GM21825 (cell line): ENCODE results near the gene LRSAM1.

Experiments
- ATAC-seq: cut with Tn5 transposase; IDR thresholded peaks from one replicate; pipeline ENCODE4 v1.9.1; 2021; ENCODE audit warnings: mild to moderate bottlenecking, moderate library complexity; ENCODE audit not compliant: unreplicated experiment

LRSAM1 gene

DNA sequence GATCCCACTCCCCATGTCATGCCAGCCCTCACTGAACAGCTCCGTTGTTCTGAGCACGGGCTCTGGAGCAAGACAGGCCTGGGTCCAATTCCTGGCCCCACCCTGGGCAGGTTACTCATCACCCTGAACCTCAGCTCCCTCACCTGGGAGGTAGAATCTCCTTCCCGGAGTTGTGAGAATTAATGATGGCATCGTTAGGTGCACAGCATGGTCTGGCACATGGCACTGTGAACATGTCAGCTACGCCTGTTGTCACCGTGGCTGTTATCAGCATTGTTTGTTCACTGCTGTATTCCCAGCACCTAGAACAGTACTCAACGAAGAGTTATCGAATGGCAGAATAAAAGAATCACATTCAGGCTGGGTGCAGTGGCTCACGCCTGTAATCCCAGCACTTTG, 43.0 kb downstream of the LRSAM1 start:
- ATAC-seq = no peak

DNA sequence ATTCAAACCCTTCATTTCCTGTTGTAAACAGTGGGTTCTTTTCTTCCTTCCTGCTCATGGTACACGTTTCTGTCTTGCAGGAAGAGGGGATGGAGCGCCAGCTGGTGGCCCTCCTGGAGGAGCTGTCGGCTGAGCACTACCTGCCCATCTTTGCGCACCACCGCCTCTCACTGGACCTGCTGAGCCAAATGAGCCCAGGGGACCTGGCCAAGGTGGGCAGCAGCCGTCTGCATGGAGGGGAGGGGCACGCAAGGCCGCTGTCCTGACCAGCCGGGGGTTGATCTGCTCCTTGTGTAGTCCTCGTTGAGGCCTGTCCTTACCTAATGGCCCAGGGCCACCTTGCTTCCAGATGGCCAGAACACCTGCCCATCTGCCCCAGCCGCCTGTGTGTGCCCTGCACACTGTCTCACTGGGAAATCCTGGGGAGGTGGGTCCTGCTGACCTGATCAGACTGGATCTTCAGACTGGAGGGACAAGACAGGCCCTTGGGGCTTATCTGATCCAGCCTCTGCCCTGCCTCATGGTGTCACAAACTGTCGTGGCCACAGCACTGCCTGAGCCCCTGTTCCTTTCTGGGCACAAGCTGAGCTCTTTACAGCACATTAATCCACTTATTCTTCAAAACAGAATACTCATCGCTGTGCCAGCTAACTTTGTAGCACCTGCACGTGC, 44.7 kb downstream of the LRSAM1 start:
- no peak for ATAC-seq

DNA sequence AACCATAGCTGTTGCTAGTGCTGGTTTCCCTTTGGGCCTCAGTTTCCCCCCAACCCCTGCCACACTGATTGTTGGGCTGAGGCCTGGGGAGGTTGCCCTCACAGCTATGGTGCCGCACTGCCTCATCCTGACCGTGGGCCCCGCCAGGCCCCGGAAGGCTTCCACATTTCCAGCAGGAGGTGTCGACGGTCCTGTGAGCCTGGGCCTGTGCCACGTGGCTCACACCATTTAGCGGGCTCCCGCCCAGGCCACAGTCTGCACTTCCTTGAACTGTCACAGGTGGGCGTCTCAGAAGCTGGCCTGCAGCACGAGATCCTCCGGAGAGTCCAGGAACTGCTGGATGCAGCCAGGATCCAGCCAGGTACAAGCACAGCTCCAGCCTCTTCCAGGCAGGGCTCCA, 45.7 kb downstream of the LRSAM1 start:
- ATAC-seq = no peak

DNA sequence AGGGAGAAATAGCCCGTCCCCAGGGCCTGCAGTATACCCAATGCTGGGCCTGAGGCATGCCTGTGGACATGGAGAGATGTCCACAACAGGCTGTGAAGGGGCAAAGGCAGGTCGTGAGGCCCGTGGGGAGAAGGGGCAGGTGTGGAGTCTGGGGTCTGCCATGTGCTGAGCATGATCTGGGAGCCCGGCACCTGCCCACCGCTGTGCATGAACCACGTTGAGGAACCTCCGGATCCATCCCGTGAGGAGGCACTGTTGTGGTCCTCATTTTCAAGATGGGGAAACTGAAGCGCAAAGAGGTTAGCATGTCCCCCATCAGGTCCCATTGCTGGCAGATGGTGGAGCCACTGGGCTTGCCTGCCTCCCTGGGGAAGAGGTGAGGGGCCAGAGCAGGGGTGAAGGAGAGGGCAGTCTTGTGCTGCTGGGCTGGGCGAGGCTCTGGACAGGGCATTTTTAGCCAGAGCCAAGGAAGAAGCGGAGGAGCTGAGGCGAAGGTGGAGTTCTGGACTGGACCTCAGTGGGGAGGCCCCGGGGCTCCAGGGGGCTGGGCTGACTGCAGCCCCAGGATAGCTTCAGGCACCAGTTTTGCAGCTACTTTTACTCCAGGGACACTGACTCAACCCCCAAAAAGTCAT, 46.5 kb downstream of the LRSAM1 start:
- ATAC-seq = no peak

DNA sequence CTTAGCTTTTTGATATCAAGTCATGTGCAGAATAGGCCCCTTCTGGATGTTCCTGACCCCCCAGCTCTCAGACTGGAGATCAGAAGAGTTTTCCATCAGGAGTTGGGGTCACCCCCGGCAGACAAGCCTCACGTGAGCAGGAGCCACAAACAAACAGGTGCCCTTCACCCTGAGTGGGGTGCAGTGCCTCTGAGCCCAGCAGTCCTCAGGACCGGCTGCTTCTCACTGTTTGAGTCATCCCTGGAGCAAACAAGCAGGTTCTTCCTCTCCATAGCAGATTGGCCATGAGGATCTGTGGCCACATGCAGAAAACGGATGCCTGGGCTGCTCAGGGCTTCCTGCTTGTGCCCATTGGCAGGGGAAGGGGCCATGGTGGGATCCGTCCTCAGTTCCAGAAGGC, 47.0 kb downstream of the LRSAM1 start:
- no peak for ATAC-seq

DNA sequence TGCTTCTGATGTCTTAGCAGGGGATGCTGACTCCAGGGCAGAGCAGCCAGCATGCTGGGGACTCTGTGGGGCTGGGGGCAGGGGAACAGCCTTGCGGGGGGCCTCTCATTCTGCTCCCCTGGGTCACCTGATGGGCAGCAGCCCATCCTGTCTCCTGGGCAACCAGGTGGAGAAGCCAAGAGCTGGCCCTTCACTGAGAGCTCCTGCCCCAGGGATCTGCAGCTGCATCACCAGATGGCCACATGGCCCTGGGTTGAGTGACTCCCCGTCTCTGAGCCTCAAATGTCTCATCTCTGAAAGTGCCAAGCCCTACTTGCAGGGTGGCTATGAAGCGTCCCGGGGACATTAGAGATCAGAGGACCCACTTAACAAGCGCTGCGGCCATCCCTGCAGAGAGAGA, 49.1 kb downstream of the LRSAM1 start:
- no peak for ATAC-seq

DNA sequence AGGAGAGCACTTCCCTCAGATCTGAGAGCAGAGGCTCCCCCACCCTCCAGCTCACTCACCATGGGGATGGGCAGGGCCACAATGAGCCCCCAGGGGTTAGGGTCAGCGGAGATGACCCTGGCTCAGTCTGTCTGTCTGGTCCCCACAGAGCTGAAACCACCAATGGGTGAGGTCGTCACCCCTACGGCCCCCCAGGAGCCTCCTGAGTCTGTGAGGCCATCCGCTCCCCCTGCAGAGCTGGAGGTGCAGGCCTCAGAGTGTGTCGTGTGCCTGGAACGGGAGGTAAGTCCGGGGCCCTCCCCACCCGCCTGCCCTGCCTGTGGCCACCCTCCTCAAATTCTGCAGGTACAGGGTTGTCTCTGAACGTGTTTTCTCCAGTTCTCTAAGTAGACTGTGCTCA, 49.6 kb downstream of the LRSAM1 start:
- no peak for ATAC-seq

DNA sequence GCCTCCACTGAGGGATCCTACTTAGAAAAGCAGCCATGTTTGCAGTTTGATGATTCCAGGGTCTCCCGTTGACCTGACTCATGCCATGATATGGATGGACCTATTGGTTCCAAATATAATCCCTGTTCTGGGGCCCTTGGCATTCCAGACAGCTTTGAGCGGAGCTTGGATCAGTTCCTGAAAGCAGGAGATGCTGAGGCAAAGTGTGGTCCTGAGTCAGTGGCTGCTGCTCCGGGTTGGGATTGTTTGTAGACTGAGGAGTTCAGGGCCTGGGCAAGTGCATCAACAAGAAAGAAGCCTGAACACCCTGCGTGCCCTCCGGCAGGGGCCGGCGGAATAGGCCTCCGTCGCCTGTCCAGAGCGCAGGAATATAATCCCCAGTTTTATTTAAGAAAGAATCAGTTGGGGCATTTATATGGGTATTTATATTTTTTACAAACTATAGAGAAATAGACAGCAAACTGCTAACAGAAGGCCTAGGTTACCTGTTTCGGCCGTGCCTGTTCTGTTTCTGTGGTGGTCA, 50.6 kb downstream of the LRSAM1 start:
- no peak for ATAC-seq

DNA sequence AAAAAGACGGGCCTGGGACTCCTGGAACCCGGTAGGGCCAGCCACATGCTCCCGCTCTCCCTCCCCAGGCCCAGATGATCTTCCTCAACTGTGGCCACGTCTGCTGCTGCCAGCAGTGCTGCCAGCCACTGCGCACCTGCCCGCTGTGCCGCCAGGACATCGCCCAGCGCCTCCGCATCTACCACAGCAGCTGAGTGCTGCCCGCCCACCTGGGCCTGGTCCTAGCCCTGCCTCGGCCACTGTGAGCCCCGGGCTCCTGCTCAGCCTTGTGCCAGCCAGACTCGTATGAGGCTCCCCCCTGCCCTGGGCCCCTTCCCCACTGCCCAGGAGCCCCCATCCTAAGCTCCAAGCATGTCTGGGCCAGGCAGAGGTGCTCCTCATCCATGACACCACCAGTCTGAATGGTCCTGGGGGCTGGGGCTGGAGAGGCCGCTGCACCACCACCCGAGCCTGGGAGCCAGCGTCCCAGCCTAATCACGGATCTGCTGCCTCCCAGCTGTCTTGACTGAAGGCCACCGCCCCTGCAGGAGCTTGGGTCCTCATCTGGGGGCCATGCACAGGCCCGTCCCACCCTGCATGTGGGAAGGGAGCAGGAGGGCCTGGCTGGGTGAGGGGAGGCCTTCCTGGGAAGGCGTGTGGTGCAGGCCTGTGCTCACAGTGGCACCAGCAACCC, 51.5 kb downstream of the LRSAM1 start:
- ATAC-seq = no peak

DNA sequence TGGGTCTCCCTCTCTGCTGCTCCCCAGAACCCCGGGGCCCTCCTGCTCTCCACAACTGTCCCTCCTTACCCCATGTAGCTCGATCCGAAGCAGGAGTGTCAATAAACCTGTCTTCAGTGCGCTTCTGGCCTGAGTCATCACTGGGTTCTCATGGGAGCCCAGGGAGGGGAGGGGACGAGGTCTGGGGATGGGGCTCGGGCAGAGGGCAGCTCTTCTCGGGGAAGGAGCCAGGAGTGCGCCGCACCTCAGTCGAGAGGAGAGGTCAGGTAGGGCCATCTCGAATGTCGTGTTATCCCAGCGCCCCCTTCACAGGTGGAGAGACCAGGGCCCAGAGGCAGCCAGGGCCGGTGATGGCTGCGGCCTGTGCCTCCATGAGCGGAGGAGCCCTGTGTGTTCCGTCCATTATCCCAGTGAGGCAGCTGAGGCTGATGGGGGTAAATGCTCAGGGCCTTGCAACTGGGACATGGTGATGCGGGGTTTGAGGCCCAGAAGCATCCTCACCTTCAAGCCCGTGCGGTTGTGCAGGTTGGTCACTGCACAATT, 52.1 kb downstream of the LRSAM1 start:
- ATAC-seq = no peak

DNA sequence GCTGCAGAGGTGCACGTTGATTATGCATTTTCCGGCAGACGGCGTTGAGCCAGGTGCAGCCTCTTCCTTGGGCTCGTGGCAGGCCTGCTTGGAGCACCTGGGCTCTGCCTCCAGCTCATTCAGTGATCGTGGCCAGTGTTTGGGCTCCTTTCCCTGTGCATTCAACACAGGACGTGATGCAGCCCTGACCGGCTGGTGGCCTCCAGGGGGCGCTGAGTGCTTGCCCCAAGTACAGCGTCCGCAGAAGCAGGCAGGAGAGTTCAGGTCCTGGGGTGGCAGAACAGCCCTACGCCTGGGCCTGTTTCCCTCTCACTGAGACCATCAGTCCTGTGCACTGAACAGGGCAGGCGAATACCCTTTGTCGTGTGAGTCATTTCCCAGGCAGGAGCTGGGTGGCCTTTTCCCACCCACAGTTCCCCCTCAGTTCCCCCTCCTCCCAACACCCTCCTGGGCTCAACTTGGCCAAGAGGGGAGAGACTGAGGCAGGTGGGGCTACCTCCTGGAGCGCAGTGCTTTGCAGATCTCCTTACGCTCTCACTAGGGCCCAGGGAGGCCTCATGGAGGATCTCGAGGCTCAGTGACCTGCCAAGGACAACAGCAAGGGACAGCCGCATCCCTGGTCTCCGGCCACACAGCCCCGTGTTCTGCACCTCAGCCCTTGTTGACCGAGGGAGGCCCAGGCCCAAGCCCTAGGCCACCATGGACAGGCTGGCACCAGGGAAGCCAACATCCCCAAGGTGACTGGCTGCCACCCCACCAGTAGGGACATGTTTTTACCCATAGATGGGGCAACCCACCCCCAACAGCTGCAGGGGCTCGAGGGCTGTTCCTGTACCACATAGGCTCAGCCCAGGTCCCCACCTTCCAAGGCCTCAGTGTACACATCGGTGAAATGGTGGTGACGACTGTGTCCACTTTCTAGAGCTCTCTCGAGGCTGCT, 52.9 kb downstream of the LRSAM1 start:
- no peak for ATAC-seq

DNA sequence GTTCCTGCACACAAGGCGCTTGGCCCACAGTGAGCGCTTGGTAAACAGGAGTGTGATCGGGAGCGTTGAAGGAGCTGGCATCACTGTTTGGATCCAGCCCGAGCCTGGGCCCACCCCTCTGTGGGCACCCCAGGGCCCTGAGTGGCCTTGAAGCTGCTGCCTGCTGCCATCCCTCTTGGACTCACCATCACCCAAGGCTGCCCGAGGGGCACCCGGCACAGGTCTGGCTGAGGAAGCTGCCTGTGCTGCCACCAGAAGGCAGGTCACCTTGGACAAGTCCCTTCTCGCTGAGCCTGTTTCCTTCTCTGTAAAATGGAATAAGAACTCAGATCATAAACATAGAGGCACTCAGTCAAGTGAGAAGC, 53.6 kb downstream of the LRSAM1 start:
- no peak for ATAC-seq

DNA sequence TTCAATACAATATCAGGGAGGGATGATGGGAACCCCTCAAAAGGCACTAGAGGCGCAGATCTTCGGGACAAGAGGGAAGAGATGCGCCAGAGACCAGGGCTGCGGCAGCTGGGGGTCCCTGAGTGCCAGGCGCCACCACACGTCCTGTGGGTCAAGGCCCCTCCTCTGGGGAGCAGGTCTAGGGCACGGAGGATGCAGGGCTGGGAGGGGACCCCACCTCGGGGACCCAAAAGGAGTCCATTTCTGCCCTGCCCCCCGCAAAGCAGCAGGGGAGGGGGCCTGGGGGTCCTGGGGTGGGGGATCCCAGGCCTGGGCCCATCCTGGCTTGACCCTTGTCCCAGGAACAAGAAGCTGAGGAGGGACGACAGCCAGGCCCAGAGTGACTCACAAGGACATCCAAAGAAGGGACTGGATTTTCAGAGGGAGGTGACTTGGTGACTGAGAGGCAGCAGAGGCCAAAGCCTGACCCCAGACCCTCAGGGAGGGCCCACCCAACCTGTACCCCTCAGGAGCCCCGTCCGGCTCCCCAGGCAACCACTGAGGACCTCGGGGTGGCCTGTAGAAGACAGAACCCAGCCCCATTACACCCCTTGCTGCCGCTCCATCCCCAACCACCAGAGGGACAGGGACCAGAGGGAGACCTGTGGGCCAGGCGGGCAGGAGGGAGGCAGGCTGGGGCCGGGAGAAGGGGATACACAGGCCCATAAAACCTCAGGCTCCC, 54.2 kb downstream of the LRSAM1 start:
- no peak for ATAC-seq

DNA sequence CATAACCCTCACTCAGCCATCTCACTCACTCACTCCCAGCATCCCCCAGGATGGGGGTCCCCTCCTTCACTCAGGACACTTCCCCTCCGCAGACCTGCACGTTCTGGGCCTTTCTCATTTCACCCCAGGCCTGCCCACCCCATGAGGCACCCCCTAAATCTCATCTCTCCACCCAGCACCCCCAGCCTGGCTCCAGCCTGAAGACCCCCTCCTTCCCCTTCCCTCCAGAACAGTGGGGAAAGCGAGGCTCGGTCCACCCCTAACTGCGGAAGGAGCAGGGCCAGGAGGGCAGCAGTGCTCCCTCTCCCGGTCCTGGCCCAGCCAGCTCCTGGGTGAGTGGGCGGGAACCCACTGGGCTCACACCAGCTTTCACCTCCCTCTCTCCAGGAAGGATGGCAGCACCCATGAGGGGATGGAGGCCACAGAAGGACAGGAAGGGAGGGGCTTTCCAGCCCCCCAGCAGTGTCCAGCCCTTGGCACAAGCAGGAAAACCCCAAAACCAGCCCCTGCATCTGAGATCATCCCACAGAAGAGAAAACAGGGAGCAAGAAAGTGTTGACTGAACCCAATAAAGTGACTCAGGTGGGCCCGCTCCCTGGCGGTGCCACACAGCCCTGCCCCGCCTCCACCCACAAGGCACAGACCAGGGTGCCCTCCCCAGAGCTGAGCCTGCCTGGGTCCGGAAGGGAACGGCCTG, 55.0 kb downstream of the LRSAM1 start:
- ATAC-seq = no peak

DNA sequence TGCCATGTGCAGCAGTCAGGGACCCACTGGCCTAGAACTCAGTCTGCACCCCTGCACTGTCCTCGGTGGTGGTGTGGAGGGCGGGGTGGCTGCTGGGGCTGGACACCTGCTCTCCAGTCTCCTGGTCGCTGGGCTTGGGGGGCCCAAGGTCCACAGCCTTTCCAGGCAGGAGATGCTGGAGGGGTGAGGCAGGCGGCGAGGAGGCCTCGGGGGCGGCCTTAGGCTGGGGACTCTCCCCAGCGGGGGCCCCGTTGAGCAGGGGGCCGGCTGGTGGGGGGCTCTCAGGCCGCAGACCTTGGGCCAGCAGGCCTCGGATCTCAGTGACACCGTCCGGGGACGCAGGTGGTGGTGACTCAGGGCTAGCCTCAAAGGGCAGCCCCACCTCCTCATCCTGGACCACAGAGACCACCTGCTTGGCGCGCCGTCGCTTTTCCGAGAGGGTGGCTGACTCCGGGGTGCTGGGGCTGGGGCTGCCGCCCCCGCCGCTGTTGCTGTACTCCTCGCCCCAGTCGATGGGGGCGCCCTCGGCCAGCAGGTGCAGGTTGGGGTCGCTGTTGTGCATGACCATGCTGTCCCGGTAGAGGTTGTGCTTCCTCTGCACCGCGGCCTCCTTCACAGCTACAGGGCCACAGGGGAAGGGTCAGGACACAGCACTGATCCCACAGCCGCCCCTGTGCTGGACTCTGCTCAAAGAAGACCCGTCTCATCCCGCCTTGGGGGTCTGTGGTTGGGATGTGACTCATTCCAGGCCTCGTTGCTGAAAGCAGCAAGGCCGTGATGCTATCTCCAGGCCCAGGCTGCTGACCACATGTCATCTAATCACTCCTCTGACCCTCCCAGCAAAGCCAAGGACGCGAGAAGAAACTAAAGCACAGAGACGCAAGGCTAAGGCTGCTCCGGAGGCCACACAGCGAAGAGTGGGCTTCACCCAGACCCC, 55.8 kb downstream of the LRSAM1 start:
- ATAC-seq = no peak

DNA sequence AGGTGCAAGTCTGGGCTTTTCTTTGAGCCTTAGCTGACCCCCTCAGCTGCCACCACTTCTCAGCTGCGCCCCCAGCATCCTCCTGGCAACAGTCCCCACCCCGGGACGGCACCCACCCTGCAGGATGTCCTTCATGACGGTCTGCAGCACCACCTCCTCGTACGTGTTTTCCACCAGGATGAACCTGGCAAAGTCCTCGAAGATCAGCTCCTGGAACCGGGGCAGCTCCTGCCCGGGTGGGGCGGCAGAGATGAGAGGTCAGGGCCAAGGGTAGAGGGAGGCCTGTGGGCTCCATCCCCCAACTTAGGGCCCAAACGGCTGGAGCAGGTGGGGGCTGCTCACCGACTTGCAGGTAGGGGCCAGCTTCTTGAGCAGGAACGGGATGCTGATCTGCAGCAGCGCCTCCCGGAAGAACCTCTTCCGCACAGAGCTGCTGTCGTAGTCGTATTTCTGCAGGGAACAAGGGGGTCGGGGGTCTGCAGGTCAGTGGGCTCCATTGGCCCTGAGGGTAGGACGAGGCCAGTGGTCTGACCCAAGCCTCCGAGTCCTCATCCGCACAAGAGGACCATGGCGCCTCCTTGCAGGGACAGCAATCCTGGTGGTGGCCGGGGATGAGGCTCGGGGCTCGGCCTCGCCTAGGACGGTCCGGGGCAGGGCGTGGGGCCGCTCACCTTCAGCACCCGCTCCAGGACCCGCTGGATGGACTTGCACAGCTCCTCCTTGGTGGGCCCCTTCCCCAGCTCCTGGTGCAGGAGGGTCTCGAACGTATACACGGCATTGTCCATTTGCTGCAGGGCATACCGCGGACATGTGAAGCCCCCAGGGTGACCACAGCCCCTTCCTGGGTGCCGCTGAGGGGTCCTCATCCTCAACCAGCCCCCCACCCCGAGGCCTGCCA, 56.7 kb downstream of the LRSAM1 start:
- ATAC-seq = no peak

DNA sequence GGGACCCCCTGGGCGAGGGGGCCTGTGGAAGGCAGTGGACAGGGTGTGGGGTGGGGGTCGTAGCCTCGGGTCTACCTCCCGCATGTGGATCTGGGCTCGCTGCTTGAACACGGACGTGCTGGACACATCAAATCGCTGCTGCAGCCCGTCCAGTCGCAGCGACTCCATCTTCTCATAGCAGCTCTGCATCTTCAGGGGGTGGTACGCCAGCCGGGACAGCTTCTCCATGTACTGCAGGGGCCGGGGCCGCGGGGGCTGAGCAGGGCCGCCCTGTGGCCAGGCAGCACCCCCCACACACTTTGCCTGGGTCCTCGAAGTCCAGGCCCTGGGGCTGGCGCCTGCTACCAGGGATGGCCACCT, 57.6 kb downstream of the LRSAM1 start:
- no peak for ATAC-seq
